Lower leg skin (tissue), 3 donors: ENCODE measurements around the gene IFNGR1.

Source experiments
- CTCF ChIP-seq, 3 donors: fragments of 450-650 bp; IDR thresholded peaks; one replicate each; pipeline ENCODE4 v1.5.1; 2016; ENCODE audit warnings: antibody characterized with exemption in 3 of 3, mild to moderate bottlenecking in 3 of 3, moderate library complexity in 2 of 3
- POLR2A ChIP-seq, 2 donors: fragments of 450-650 bp; IDR thresholded peaks; one replicate each; pipeline ENCODE4 v1.6.1; 2016 to 2017; ENCODE audit warnings: antibody characterized with exemption in 2 of 2, mild to moderate bottlenecking in 1 of 2, moderate library complexity in 1 of 2

- TF ChIP-seq CTCF (IDR thresholded peaks at IDR 0.05) (no peak), POLR2A (IDR thresholded peaks at IDR 0.05) (no peak)
Observed at GRCh38 chr6:137266309-137266586, 47.1 kb upstream of the IFNGR1 start.
